ENCODE data around the gene PDE4B. TPM values are rescaled to one million over a fixed set of nuclear protein-coding genes. Genes with fewer than 3 reads are reported as not detected.

PDE4B gene
- total RNA-seq, 4 donors from 2014 or later: 3.7 to 16.6 (median 5.1) TPM

GRCh38 chr1:66422804-66423203 lies 630.1 kb downstream of the PDE4B start:
- peaks cover 0 to 12% (median 8%) of the 10 kb centered on the region in 4 donors for H3K9me3 ChIP-seq
- no peak overlapping the region for H3K27ac ChIP-seq (replicated peaks in 1 of 4)
- DNase-seq (ENCODE audit: extremely low spot score): no peak
- intact Hi-C loops (cut with DNase I): no loop called here
- H3K36me3 ChIP-seq: no peaks in the 10 kb centered on the region
- no peaks in the 10 kb centered on the region for H3K27me3 ChIP-seq
- 94% methylated on average over 4 of the region's 4 CpGs for WGBS
- H3K4me3 ChIP-seq: no peak overlapping the region
- no peaks in the 10 kb centered on the region for H3K4me1 ChIP-seq
- TF ChIP-seq POLR2A (IDR thresholded peaks at IDR 0.05; ENCODE audit: low read depth) (no peak), EP300 (IDR thresholded peaks at IDR 0.05) (no peak), CTCF (IDR thresholded peaks at IDR 0.05) (no peak), POLR2AphosphoS5 (IDR thresholded peaks at IDR 0.05) (no peak)

Small RNAs within 50 kb of the gene (small RNA-seq; reads per million reads assigned to genes)
- gene RN7SL854P (0 reads per million in 3 donors), gene RNU4-88P (0 reads per million in 3 donors)

All from esophagus muscularis mucosa (tissue), 4 donors.